Loucy (cell line): ENCODE results near the gene TRDMT1.

Source experiments
- CTCF ChIP-seq: fragments of 200-600 bp; sonication (generic); conservative IDR thresholded peaks from 2 replicates; pipeline ENCODE4 v1.5.1; 2014; ENCODE audit warnings: mild to moderate bottlenecking, antibody characterized with exemption, low read length
- EZH2phosphoT487 ChIP-seq: fragments of 200-600 bp; IDR thresholded peaks from 2 replicates; pipeline ENCODE4 v1.6.1; 2018; ENCODE audit warnings: antibody characterized with exemption, mild to moderate bottlenecking, moderate library complexity, borderline replicate concordance

- no peak for TF ChIP-seq CTCF
- TF ChIP-seq EZH2phosphoT487, result no peak
Measured at GRCh38 chr10:17209302-17209701, 7.8 kb upstream of the TRDMT1 start.
